ENCODE data around the gene IL17C. TPM values are rescaled to one million over a fixed set of nuclear protein-coding genes. Genes with fewer than 3 reads are reported as not detected.

IL17C gene
- total and polyA plus RNA-seq, 4 donors: not detected

DNA sequence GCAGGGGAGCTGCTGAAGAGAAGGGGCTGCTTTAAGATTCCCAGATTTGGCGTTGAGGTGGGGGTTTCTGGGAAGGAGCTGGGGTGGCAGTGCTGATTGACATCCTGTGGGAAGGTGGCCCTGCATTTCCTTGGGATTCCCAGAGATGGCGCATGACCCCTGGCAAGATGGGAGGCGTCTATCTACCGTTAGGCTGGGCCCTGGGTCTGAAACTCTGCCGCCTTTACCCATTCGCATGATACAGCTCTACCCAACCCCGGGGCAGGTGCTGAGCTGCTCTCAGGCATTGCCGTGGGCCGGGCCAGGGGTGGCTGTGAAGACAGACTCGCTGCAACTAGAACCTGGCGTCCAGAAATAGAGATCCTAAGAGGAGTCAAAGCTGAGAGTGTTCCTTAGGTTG is 34.4 kb downstream of the IL17C start:
- H3K4me3 ChIP-seq (ENCODE audit: low read depth in 1 of 3, low read length in 3 of 3): no peak overlapping the region
- 83% methylated on average over 11 of the region's 11 CpGs for WGBS
- DNase-seq (ENCODE audit: low spot score): no peak
- H3K27ac ChIP-seq (ENCODE audit: low read depth in 1 of 2, low read length in 2 of 2): no peak overlapping the region
- no peaks in the 10 kb centered on the region for H3K4me1 ChIP-seq (ENCODE audit: control insufficient read depth in 4 of 4, insufficient read depth in 4 of 4, low read length in 3 of 4)
- H3K9me3 ChIP-seq (ENCODE audit: control insufficient read depth in 4 of 4, low read length in 3 of 4): no peaks in the 10 kb centered on the region
- TF ChIP-seq NR2F2 (IDR thresholded peaks at IDR 0.05) (no peak), MAX (IDR thresholded peaks at IDR 0.05) (no peak), SP1 (IDR thresholded peaks at IDR 0.05) (no peak), HNF4A (conservative IDR thresholded peaks at IDR 0.05) (no peak)
- peaks cover 0 to 8% (median 1%) of the 10 kb centered on the region in 4 donors for H3K36me3 ChIP-seq (ENCODE audit: control insufficient read depth in 4 of 4, insufficient read depth in 3 of 4, low read depth in 1 of 4, low read length in 3 of 4)
- H3K9ac ChIP-seq (ENCODE audit: low read depth in 1 of 2, low read length in 2 of 2): no peak overlapping the region
- no peaks in the 10 kb centered on the region for H3K27me3 ChIP-seq (ENCODE audit: control insufficient read depth in 4 of 4, insufficient read depth in 4 of 4, low read length in 3 of 4)

DNA sequence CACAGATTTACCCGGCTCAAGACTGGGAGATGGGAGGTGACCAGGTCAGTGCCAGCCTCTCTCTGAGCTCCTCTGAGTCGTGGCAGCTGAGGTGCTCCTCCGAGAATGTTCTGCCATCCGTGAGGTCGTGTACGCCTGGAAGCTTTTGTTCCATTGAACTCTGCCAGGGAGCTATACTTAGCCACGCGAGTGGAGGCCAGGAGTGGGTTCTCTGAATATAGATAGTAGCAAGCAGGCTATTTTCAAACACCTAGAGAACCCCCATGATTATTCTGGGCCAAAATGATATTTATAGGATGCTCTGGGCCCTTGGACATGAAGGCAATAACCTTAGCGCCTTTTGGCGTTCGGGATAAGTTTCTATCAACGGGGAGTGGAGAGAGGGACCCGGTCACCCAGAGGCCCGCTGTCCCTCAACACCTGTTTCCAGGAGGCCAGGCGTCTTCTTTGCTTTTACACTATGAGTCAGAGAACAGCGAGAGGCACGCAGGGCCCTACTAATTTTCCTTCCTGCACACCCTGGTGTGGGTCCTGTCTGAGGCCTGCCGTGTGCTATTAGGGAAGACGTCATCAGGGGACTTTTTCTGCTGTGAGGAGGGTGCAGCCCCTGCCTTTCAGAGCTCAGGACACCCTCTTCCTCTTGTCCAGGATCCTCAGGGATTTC is 35.5 kb downstream of the IL17C start:
- WGBS: 94% methylated on average over 19 of the region's 19 CpGs
- Histone ChIP-seq H3K9ac (ENCODE audit: low read depth in 1 of 2, low read length in 2 of 2) (no peak overlapping the region), H3K9me3 (ENCODE audit: control insufficient read depth in 4 of 4, low read length in 3 of 4) (no peaks in the 10 kb centered on the region), H3K4me1 (ENCODE audit: control insufficient read depth in 4 of 4, insufficient read depth in 4 of 4, low read length in 3 of 4) (no peaks in the 10 kb centered on the region), H3K27ac (ENCODE audit: low read depth in 1 of 2, low read length in 2 of 2) (no peak overlapping the region), H3K4me3 (ENCODE audit: low read depth in 1 of 3, low read length in 3 of 3) (no peak overlapping the region), H3K27me3 (ENCODE audit: control insufficient read depth in 4 of 4, insufficient read depth in 4 of 4, low read length in 3 of 4) (no peaks in the 10 kb centered on the region), H3K36me3 (ENCODE audit: control insufficient read depth in 4 of 4, insufficient read depth in 3 of 4, low read depth in 1 of 4, low read length in 3 of 4) (peaks cover 0 to 8% (median 0%) of the 10 kb centered on the region in 4 donors)
- TF ChIP-seq, protein P1, sequence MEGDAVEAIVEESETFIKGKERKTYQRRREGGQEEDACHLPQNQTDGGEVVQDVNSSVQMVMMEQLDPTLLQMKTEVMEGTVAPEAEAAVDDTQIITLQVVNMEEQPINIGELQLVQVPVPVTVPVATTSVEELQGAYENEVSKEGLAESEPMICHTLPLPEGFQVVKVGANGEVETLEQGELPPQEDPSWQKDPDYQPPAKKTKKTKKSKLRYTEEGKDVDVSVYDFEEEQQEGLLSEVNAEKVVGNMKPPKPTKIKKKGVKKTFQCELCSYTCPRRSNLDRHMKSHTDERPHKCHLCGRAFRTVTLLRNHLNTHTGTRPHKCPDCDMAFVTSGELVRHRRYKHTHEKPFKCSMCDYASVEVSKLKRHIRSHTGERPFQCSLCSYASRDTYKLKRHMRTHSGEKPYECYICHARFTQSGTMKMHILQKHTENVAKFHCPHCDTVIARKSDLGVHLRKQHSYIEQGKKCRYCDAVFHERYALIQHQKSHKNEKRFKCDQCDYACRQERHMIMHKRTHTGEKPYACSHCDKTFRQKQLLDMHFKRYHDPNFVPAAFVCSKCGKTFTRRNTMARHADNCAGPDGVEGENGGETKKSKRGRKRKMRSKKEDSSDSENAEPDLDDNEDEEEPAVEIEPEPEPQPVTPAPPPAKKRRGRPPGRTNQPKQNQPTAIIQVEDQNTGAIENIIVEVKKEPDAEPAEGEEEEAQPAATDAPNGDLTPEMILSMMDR (IDR thresholded peaks at IDR 0.05; ENCODE audit: low read depth, low read length, missing input control): no peak
- no peak for TF ChIP-seq NR2F2 (IDR thresholded peaks at IDR 0.05)
- TF ChIP-seq HNF4G (IDR thresholded peaks at IDR 0.05): no peak
- TF ChIP-seq SP1 (IDR thresholded peaks at IDR 0.05): no peak
- no peak for TF ChIP-seq RAD21 (IDR thresholded peaks at IDR 0.05)
- TF ChIP-seq GABPA (IDR thresholded peaks at IDR 0.05 in 1 of 2, conservative IDR thresholded peaks at IDR 0.05 in 1 of 2): no peak
- TF ChIP-seq FOXA2 (IDR thresholded peaks at IDR 0.05): no peak
- no peak for TF ChIP-seq MAX (IDR thresholded peaks at IDR 0.05)
- TF ChIP-seq EGR1 (IDR thresholded peaks at IDR 0.05; ENCODE audit: low read depth in 2 of 2): no peak
- TF ChIP-seq HNF4A (conservative IDR thresholded peaks at IDR 0.05): no peak
- TF ChIP-seq ATF3 (IDR thresholded peaks at IDR 0.05): no peak
- no peak for TF ChIP-seq JUND (IDR thresholded peaks at IDR 0.05)
- DNase-seq (ENCODE audit: low spot score): no peak

GRCh38 chr16:88676502-88677242 is 38.3 kb downstream of the IL17C start:
- Histone ChIP-seq H3K4me3 (ENCODE audit: low read depth in 1 of 3, low read length in 3 of 3) (no peak overlapping the region), H3K36me3 (ENCODE audit: control insufficient read depth in 4 of 4, insufficient read depth in 3 of 4, low read depth in 1 of 4, low read length in 3 of 4) (peaks cover 0 to 8% (median 0%) of the 10 kb centered on the region in 4 donors), H3K9ac (ENCODE audit: low read depth in 1 of 2, low read length in 2 of 2) (no peak overlapping the region), H3K9me3 (ENCODE audit: control insufficient read depth in 4 of 4, low read length in 3 of 4) (no peaks in the 10 kb centered on the region), H3K4me1 (ENCODE audit: control insufficient read depth in 4 of 4, insufficient read depth in 4 of 4, low read length in 3 of 4) (peaks cover 0 to 6% (median 0%) of the 10 kb centered on the region in 4 donors), H3K27ac (ENCODE audit: low read depth in 1 of 2, low read length in 2 of 2) (no peak overlapping the region), H3K27me3 (ENCODE audit: control insufficient read depth in 4 of 4, insufficient read depth in 4 of 4, low read length in 3 of 4) (no peaks in the 10 kb centered on the region)
- TF ChIP-seq JUND (IDR thresholded peaks at IDR 0.05) (no peak), ATF3 (IDR thresholded peaks at IDR 0.05) (no peak), NR2F2 (IDR thresholded peaks at IDR 0.05) (no peak), REST (IDR thresholded peaks at IDR 0.05) (no peak), MAX (IDR thresholded peaks at IDR 0.05) (no peak), FOXA2 (IDR thresholded peaks at IDR 0.05) (no peak), RXRA (IDR thresholded peaks at IDR 0.05) (no peak), HNF4A (conservative IDR thresholded peaks at IDR 0.05) (no peak)
- no peak for DNase-seq (ENCODE audit: low spot score)
- 94% methylated on average over 22 of the region's 22 CpGs for WGBS
